Raji (cell line): ENCODE measurements around the gene XPO6.
A peak's percentile ranks its signal among the peaks of the same experiment; 100 is the strongest.

Experiments
- POLR2A ChIP-seq: IDR thresholded peaks from 2 replicates; pipeline ENCODE4 v1.6.1; 2011; ENCODE audit warnings: low read depth, low read length, control low read depth; ENCODE audit not compliant: insufficient read depth

XPO6 gene

GRCh38 chr16:28212532-28212873, 738 bp upstream of the XPO6 start:
- TF ChIP-seq POLR2A: no peak

DNA sequence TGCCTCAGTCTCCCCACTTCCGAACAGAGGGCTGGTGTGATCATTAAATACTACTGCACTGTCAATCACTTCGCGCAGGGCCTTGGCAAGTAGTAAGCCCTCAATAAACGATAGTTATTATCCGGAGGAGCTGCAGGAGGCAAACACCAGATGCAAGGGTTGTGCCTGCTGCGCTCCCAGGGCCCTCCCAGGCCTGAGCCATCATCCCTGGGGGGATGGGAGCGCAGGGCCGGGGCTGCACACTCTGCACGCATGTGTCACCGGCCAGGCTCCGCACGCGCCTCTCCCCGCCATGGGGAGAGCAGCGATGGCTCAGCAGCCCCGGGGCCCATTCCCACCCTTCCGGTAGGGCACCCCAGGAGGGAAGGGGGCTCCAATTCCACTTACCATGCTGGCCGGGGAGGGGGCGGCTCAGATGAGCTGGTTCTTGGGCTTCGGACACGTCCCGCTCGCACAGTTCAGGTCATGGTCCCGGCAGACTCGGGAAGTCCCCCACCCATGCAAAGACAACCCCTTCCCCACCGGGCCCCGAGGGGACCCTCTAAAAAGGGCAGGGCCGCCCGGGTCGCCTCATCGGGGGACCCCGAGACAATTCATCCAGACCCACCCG, 681 bp downstream of the XPO6 start:
- TF ChIP-seq POLR2A: peak; percentile 58

DNA sequence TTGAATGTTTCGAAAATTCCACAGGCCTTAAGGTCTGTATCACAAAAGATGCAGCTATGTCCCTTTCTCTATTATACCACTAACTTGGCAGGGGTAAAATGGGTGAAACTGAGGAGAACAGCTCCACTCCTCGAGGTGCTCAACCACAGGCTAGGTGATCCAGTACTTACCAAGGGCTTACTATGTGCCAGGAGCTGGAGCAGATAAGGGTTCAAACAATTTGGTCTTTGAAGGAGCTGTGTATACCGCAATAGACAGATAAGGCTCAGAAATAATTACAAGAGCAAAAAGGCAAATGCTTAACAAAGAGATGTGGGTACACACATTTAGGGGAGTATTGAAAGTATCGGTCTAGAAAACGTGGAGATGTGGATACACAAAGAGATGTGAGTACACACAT, 1.5 kb downstream of the XPO6 start:
- TF ChIP-seq POLR2A: no peak

- no peak for TF ChIP-seq POLR2A
Observed at GRCh38 chr16:28208824-28209223, 2.9 kb downstream of the XPO6 start.

- no peak for TF ChIP-seq POLR2A
Observed at GRCh38 chr16:28208131-28208530, 3.6 kb downstream of the XPO6 start.

- TF ChIP-seq POLR2A: no peak
Observed at GRCh38 chr16:28207399-28207798, 4.4 kb downstream of the XPO6 start.

DNA sequence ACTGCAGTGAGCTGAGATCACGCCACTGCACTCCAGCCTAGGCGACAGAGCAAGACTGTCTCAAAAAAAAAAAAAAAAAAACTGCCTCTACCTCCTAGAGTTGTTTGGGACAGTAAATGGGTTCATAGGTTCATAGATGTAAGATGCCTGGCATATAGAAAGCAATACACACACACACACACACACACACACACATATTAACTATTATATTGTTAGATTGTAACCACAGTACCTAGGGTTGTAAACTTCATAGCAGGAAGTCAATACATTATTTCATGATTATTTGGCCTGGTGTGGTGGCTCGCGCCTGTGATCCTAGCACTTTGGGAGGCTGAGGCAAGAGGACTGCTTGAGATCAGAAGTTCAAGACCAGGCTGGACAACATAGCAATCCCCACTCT, 5.8 kb downstream of the XPO6 start:
- TF ChIP-seq POLR2A: no peak

DNA sequence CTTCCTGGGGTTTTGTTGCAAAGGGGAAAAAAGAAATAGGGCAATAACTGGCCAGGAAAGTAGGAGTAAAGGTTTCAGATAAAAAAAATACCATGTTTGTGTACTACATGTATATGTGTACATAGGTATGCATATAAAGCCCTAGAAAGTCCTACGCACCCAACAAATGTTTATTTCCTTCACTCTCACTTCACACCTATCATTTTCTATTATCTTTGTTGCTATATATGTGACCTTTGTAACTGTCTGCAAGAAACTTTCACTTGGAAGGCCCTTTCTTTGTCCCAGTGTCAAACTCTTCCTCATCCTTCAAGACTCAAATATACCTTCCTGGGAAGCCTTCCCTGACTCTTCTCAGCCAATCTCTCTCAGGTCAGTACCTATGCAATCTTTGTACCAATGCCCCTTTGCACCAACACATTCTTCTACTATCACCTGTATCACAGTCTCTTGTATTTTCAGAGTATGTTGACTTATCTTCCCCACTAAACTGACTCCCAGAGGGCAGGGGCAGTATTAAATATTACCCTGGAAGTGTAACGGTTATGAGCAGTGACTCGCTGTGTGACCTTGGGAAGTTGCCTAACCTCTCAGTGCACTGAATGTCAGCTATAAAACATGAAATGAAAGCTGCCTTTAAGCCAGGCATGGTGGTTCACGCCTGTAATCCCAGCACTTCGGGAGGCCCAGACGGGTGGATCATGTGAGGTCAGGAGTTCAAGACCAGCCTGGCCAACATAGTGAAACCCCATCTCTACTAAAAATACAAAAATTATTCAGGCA, 6.5 kb downstream of the XPO6 start:
- no peak for TF ChIP-seq POLR2A

DNA sequence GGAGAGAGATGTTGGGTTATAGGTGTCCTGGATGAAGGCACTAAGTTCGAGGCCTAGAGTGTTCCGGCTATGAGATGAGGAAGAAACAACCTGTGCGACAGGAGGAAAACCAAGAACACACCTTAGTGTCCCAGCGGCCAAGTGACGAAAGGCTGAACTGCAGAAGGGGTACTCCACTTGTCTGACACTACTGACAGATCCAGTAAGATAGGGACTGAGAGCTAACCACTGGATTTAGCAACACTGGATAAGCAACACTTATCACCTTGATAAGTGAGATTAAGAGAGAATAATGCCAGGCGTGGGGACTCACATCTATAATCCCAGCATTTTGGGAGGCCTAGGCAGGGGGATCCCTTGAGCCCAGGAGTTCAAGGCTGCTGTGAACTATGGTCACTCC, 7.1 kb downstream of the XPO6 start:
- TF ChIP-seq POLR2A: no peak

GRCh38 chr16:28204204-28204603, 7.6 kb downstream of the XPO6 start:
- TF ChIP-seq POLR2A: no peak

GRCh38 chr16:28202147-28202746, 9.5 kb downstream of the XPO6 start:
- TF ChIP-seq POLR2A: no peak

DNA sequence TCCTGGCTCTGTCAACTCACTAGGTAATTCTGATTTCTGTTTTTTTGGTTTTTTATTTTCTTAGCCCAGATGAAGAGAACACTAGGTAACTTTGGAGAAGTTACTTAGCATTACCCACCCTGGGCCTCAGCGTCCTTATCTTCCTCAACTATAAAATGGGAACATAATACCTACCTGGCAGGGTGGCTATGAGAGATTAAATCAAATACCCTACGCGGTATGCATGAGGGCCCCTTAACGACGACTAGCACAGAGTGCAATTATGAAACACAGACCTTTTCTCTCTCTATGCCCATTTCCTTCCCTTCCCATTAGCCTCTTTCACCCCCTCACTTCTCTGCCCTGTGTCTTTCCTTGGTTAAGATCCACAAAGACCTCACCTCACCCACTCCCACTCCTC, 11.1 kb downstream of the XPO6 start:
- TF ChIP-seq POLR2A: no peak

- no peak for TF ChIP-seq POLR2A
Observed at GRCh38 chr16:28196387-28196987, 15.3 kb downstream of the XPO6 start.

DNA sequence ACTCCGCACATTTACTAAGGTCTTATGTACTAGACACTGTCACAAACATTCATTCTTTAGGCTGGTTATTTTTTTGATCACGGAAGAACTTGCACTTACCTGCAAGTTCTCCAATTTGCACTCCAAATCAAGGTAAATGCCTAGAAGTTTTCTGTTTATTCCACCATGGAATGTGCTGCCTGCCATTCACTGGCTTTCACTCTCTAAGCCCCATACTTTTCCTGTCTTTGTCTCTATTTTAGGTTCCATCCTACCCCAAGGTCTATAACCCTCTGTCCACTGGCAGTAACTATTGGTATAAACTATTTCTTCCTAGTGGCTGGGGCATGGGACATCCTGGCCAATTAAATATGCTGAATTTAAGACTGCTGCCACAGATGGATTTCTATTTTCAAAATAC, 15.9 kb downstream of the XPO6 start:
- no peak for TF ChIP-seq POLR2A

DNA sequence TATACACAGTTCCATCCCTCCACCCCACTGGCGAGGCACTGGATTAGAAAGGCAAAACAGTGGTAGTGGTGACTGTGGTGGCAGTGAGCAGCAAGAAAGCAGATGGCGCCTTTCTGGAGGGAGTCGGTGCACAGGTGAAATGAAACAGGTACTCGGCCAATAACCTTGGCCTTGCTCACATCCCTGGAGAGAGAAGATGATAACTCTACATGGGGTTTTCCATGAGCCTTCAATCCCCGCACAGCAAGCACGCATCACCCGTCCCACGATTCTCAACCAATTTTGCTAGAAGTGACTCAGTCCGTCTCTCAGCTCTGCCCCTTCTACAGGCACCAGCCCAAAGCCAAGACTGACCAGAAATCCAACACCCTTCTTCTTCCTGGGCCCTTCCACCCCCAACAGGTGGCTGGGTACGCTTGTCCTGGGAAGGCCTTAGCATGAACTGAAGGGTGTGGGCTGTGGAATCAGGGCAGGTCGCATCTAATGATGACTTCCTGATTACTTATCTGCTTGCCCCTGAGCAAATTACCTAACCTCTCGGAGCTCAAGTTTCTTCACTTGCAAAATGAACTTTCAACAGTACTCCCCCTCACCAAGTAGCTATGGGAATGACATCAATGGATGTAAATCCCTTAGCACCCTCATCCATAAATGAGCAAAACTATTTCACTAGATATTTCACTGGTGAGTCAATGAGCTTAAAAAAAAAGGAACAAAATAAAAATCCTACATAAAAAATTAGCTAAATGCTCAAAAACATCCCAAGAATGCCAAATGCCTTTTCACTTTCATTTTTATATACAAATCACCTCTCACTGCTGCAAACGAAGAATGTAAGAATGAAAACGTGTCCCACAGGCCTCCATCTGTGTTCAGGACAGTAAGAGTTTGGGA, 18.0 kb downstream of the XPO6 start:
- no peak for TF ChIP-seq POLR2A
